K562 (cell line): ENCODE measurements around the gene SLC30A7. TPM values are rescaled to one million over a fixed set of nuclear protein-coding genes. Genes with fewer than 3 reads are reported as not detected.

Source experiments
- ATAC-seq: fragments of 200-7000 bp; cut with Tn5 transposase; 3 replicates; pipeline ENCODE4 v1.9.1; 2020; ENCODE audit warnings: moderate library complexity
- BruUV-seq: library from RNA; stranded (reverse); fragments of 400-500 nt; replicated peaks from 2 replicates; lab custom pipeline; 2021; lab: Mats Ljungman, UMichigan
- CTCF ChIA-PET: fragments of 300-600 bp; formaldehyde crosslinking; extraction: SDS; loops from one replicate; lab custom pipeline; 2021; ENCODE audit warnings: low intra/inter-chr PET ratio; lab: Yijun Ruan, JAX
- POLR2A ChIA-PET: fragments of 300-600, 350-650 bp; sonication (Branson Sonifier 250); formaldehyde crosslinking; extraction: SDS; loops from one replicate; lab custom pipeline; 2021; ENCODE audit warnings: antibody characterized with exemption, inconsistent platforms; lab: Yijun Ruan, JAX
- DNase-seq, 4 experiments: peaks; one replicate each; pipeline versions ENCODE4 v3.0.0 to v3.0.0-alpha.2; 2011 to 2018; ENCODE audit warnings: low spot score in 3 of 4, mixed read lengths in 3 of 4; ENCODE audit errors: extremely low read depth in 1 of 4
- FAIRE-seq: peaks from 2 replicates; lab custom pipeline; 2011; peaks lifted over from hg19 to GRCh38; lab: Jason Lieb, UNC
- H2AFZ ChIP-seq: 2 replicates; pipeline ENCODE4 v1.6.0; 2011; ENCODE audit warnings: low read depth, low read length, control low read depth, inconsistent platforms
- H3K27ac ChIP-seq: fragments of 200-600 bp; 3 replicates; pipeline ENCODE4 v1.8.0; 2011; ENCODE audit warnings: low read depth, mild to moderate bottlenecking, control low read depth, inconsistent platforms, low read length, moderate library complexity, mixed read lengths; ENCODE audit errors: extremely low read depth
- H3K27me3 ChIP-seq, 2 experiments: fragments of 300-600 bp in 1 of 2; 2 replicates in 1 of 2; 3 replicates in 1 of 2; pipeline versions ENCODE4 v1.6.0 to v1.8.0; 2011; ENCODE audit warnings: inconsistent platforms in 2 of 2, low read length in 2 of 2, mild to moderate bottlenecking in 1 of 2, mixed read lengths in 1 of 2, moderate library complexity in 1 of 2; ENCODE audit not compliant: control insufficient read depth in 2 of 2, insufficient read depth in 2 of 2
- H3K36me3 ChIP-seq: fragments of 300-600 bp; 3 replicates; pipeline ENCODE4 v1.8.0; 2011; ENCODE audit warnings: mild to moderate bottlenecking, low read length, inconsistent platforms; ENCODE audit not compliant: control insufficient read depth, insufficient read depth
- H3K4me1 ChIP-seq, 2 experiments: fragments of 200-600 bp in 1 of 2; replicated peaks in 1 of 2; 2 replicates in 1 of 2; 3 replicates in 1 of 2; pipeline versions ENCODE4 v1.5.1 to v1.8.0; 2011; ENCODE audit warnings: inconsistent platforms in 2 of 2, low read length in 2 of 2, mild to moderate bottlenecking in 1 of 2, mixed read lengths in 1 of 2, moderate library complexity in 1 of 2; ENCODE audit not compliant: control insufficient read depth in 2 of 2, insufficient read depth in 2 of 2
- H3K4me2 ChIP-seq: 2 replicates; pipeline ENCODE4 v1.6.1; 2011; ENCODE audit warnings: low read length, control low read depth, inconsistent platforms, mixed read lengths; ENCODE audit not compliant: insufficient read depth
- H3K4me3 ChIP-seq: fragments of 200-600 bp; sonication (generic), shearing (Covaris generic); 2 replicates; pipeline ENCODE4 v1.5.1; 2016; ENCODE audit warnings: control low read depth, inconsistent platforms
- H3K79me2 ChIP-seq: fragments of 200-600 bp; 3 replicates; pipeline ENCODE4 v1.8.0; 2011; ENCODE audit warnings: low read length, inconsistent platforms; ENCODE audit not compliant: control insufficient read depth, insufficient read depth
- H3K9ac ChIP-seq, 2 experiments: 2 replicates each; pipeline versions ENCODE4 v1.6.0 to v1.6.1; 2011; ENCODE audit warnings: low read depth in 2 of 2, low read length in 2 of 2, control low read depth in 1 of 2, inconsistent platforms in 1 of 2, mild to moderate bottlenecking in 1 of 2, mixed read lengths in 1 of 2; ENCODE audit not compliant: insufficient read depth in 1 of 2
- H3K9me1 ChIP-seq: one replicate; pipeline ENCODE4 v1.6.0; 2011; ENCODE audit warnings: inconsistent platforms, mild to moderate bottlenecking, low read length, moderate library complexity; ENCODE audit not compliant: control insufficient read depth, insufficient read depth
- H3K9me3 ChIP-seq: replicated peaks from 2 replicates; pipeline ENCODE4 v1.5.1; 2011; ENCODE audit warnings: low read depth, low read length, inconsistent platforms; ENCODE audit not compliant: control insufficient read depth, insufficient read depth
- H4K20me1 ChIP-seq: replicated peaks from 2 replicates; pipeline ENCODE4 v1.6.1; 2011; ENCODE audit warnings: low read length, inconsistent platforms, mixed read lengths; ENCODE audit not compliant: control insufficient read depth, insufficient read depth
- BRCA1 ChIP-seq, 2 experiments: fragments of 450-650 bp in 1 of 2; sonication (generic) in 1 of 2; formaldehyde crosslinking in 1 of 2; IDR thresholded peaks; 2 replicates each; pipeline versions ENCODE4 v1.5.0 to v1.6.1; 2017 to 2020; ENCODE audit warnings: mild to moderate bottlenecking in 1 of 2, missing genetic modification reagents in 1 of 2
- CBX3 ChIP-seq, 2 experiments: IDR thresholded peaks; 1 replicate in 1 of 2; 2 replicates in 1 of 2; pipeline ENCODE4 v1.6.1; 2012; ENCODE audit warnings: inconsistent platforms in 2 of 2, low read length in 2 of 2, borderline replicate concordance in 1 of 2, control low read depth in 1 of 2
- DIDO1 ChIP-seq: fragments of 450-650 bp; IDR thresholded peaks from 2 replicates; pipeline ENCODE4 v1.6.1; 2016; ENCODE audit warnings: low read depth, missing biosample characterization, missing genetic modification characterization
- ESRRB ChIP-seq: fragments of 250-450 bp; sonication (Bioruptor Pico); IDR thresholded peaks from 2 replicates; pipeline ENCODE4 v1.5.0; 2020; ENCODE audit warnings: mild to moderate bottlenecking, moderate library complexity, borderline replicate concordance
- ILK ChIP-seq: fragments of 450-650 bp; IDR thresholded peaks from 2 replicates; pipeline ENCODE4 v1.6.1; 2016; ENCODE audit warnings: missing genetic modification characterization, low read depth, mild to moderate bottlenecking, missing compliant biosample characterization, moderate library complexity, borderline replicate concordance
- MXD1 ChIP-seq: fragments of 250-450 bp; sonication (Bioruptor Pico); IDR thresholded peaks from 2 replicates; pipeline ENCODE4 v1.8.0; 2021; ENCODE audit warnings: borderline replicate concordance, mild to moderate bottlenecking, moderate library complexity; ENCODE audit not compliant: poor library complexity, severe bottlenecking
- PHB ChIP-seq: fragments of 250-450 bp; sonication (Bioruptor Pico); IDR thresholded peaks from 2 replicates; pipeline ENCODE4 v1.5.0; 2021
- POU5F1 ChIP-seq: fragments of 150-350 bp; IDR thresholded peaks from 2 replicates; pipeline ENCODE4 v1.6.1; 2014; ENCODE audit warnings: borderline replicate concordance, low read length, low read depth, mild to moderate bottlenecking; ENCODE audit not compliant: partially characterized antibody
- PRMT5 ChIP-seq: sonication (generic); formaldehyde crosslinking; IDR thresholded peaks from 2 replicates; pipeline ENCODE4 v1.5.0; 2020; ENCODE audit warnings: missing genetic modification reagents
- PYGO2 ChIP-seq: fragments of 450-650 bp; IDR thresholded peaks from 2 replicates; pipeline ENCODE4 v1.6.1; 2016; ENCODE audit warnings: mild to moderate bottlenecking, missing genetic modification characterization, moderate library complexity, missing compliant biosample characterization
- SMAD4 ChIP-seq: fragments of 250-450 bp; sonication (Bioruptor Pico); conservative IDR thresholded peaks from 2 replicates; pipeline ENCODE4 v1.8.0; 2021; ENCODE audit warnings: inconsistent platforms, mild to moderate bottlenecking, moderate library complexity
- ZNF224 ChIP-seq: sonication (generic); formaldehyde crosslinking; IDR thresholded peaks from 2 replicates; pipeline ENCODE4 v1.8.0; 2022; ENCODE audit warnings: mild to moderate bottlenecking, missing genetic modification reagents
- ZNF354B ChIP-seq: fragments of 250-450 bp; sonication (Bioruptor Pico); IDR thresholded peaks from 2 replicates; pipeline ENCODE4 v1.4.0; 2020
- ZNF644 ChIP-seq: fragments of 200-800 bp; sonication (Bioruptor generic); IDR thresholded peaks from 2 replicates; pipeline ENCODE4 v1.6.1; 2016; ENCODE audit warnings: low read depth, missing genetic modification characterization, missing compliant biosample characterization
- WGBS: fragments of 100-300 bp; shearing (Covaris generic); methylation state at CpG from one replicate; pipeline ENCODE4 v1.1.6; 2016; ENCODE audit warnings: low coverage, mixed read lengths; ENCODE audit not compliant: insufficient coverage; ENCODE audit errors: missing lambda C conversion rate; 5-methylcytosine and 5-hydroxymethylcytosine counted together
- in situ Hi-C: fragments of 300-500 bp; cut with MboI; formaldehyde crosslinking; loops from 4 replicates; pipeline ENCODE4 v1.15.0; 2018; ENCODE audit warnings: inconsistent platforms, mixed read lengths
- intact Hi-C: fragments of 100-400 bp; cut with micrococcal nuclease; formaldehyde crosslinking; loops from 2 replicates; pipeline ENCODE4 v1.14.2; 2022
- polyA plus RNA-seq, 8 experiments: library from polyadenylated mRNA; depleted of rRNA in 4 of 8; stranded (reverse) in 5 of 8; unstranded in 3 of 8; fragments of >200 nt; fragmentation: Nextera tagmentation in 2 of 8; fragmentation: Illumina TruSeq in 1 of 8; extraction: Ambion mirVana in 2 of 8; extraction: Trizol in 1 of 8; gene quantifications; 2 replicates each; pipeline versions ENCODE4 v1.2.1 to v1.2.3, GENCODE V29; 2011 to 2014; ENCODE audit warnings: inconsistent platforms in 1 of 8, missing spikeins in 1 of 8
- total RNA-seq, 7 experiments: library from RNA; depleted of rRNA in 6 of 7; stranded (reverse); fragments of >200 nt in 6 of 7; fragmentation: Illumina TruSeq in 2 of 7; extraction: Trizol in 2 of 7; gene quantifications; 2 replicates each; pipeline versions ENCODE4 v1.2.1 to v1.2.3, GENCODE V29; 2011 to 2021; ENCODE audit warnings: low replicate concordance in 1 of 7
- TF ChIP-seq, protein P1 (sequence below): fragments of 450-650 bp; IDR thresholded peaks from 2 replicates; pipeline ENCODE4 v1.6.1; 2014; ENCODE audit warnings: low read depth, mild to moderate bottlenecking, moderate library complexity, borderline replicate concordance

SLC30A7 gene
- total and polyA plus RNA-seq, 9 of the 15 experiments (the other 6 are each of a cell fraction or from before 2014, with no cell fraction given): 3.5 to 17.1 (median 7.2) TPM

DNA sequence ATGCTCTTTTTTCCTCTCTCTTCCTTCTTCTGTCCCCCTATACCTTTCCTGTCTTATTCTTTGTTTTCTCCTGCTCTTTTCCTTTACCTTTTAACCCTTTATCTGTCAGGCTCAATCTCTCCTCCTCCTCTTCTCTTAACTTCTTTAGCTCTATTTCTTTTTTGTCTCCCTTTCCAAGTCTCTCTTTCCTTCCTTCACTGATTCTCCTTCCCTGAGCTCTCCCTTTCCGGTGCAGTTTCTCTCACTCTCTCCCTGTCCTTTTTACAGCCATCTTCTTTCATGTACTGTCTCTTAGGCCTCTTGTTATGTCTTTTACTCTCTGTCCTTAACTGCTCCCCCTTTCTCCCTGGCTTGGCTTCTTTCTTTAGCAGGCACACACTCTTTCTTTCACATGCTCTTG lies 12.0 kb downstream of the SLC30A7 start:
- DNase-seq: no peak
- H4K20me1 ChIP-seq: no peaks in the 10 kb centered on the region
- POLR2A ChIA-PET: interaction anchor here (1.0 to 1.5 kb wide), 2 partner anchors 9 to 12 kb away, joined by 3 to 4 read pairs; partner anchors contain the start of gene SLC30A7
- FAIRE-seq: no peak
- CTCF ChIA-PET: no interaction called here
- no peaks in the 10 kb centered on the region for H3K27me3 ChIP-seq
- peaks cover 63% of the 10 kb centered on the region for H3K36me3 ChIP-seq
- H3K9me1 ChIP-seq: no peaks in the 10 kb centered on the region
- intact Hi-C loops: no loop called here
- H3K4me2 ChIP-seq: no peak overlapping the region
- no peak overlapping the region for H2AFZ ChIP-seq
- no peaks in the 10 kb centered on the region for H3K4me1 ChIP-seq
- 78% methylated on average over 1 of the region's 1 CpG for WGBS
- BruUV-seq: no TSS peak
- peaks cover 5% of the 10 kb centered on the region; the same call in 1 of the 3 replicates for H3K79me2 ChIP-seq
- H3K4me3 ChIP-seq: no peak overlapping the region
- no peak overlapping the region for H3K9ac ChIP-seq
- H3K27ac ChIP-seq: no peak overlapping the region
- ATAC-seq: no peak
- in situ Hi-C loops: no loop called here
- TF ChIP-seq ZNF644 (no peak), PYGO2 (no peak), CBX3 (IDR thresholded peaks at IDR 0.05; ENCODE audit: borderline replicate concordance in 1 of 2, low read length in 2 of 2) (no peak), MXD1 (CRISPR knock-in tag) (no peak), BRCA1 (IDR thresholded peaks at IDR 0.05) (no peak), BRCA1 (CRISPR knock-in tag; IDR thresholded peaks at IDR 0.05) (no peak), SMAD4 (CRISPR knock-in tag) (no peak), ZNF354B (no peak), PRMT5 (CRISPR knock-in tag) (no peak), DIDO1 (tag) (no peak), ZNF224 (CRISPR knock-in tag) (no peak), PHB (CRISPR knock-in tag) (no peak), ILK (tag) (no peak), ESRRB (CRISPR knock-in tag) (no peak), POU5F1 (no peak)
- TF ChIP-seq, protein P1, sequence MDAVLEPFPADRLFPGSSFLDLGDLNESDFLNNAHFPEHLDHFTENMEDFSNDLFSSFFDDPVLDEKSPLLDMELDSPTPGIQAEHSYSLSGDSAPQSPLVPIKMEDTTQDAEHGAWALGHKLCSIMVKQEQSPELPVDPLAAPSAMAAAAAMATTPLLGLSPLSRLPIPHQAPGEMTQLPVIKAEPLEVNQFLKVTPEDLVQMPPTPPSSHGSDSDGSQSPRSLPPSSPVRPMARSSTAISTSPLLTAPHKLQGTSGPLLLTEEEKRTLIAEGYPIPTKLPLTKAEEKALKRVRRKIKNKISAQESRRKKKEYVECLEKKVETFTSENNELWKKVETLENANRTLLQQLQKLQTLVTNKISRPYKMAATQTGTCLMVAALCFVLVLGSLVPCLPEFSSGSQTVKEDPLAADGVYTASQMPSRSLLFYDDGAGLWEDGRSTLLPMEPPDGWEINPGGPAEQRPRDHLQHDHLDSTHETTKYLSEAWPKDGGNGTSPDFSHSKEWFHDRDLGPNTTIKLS: no peak
- TF ChIP-seq, all 486 proteins: peak for 0
- no peaks in the 10 kb centered on the region for H3K9me3 ChIP-seq
